ENCODE data around the gene ASTN2.

The ASTN2 gene

DNA sequence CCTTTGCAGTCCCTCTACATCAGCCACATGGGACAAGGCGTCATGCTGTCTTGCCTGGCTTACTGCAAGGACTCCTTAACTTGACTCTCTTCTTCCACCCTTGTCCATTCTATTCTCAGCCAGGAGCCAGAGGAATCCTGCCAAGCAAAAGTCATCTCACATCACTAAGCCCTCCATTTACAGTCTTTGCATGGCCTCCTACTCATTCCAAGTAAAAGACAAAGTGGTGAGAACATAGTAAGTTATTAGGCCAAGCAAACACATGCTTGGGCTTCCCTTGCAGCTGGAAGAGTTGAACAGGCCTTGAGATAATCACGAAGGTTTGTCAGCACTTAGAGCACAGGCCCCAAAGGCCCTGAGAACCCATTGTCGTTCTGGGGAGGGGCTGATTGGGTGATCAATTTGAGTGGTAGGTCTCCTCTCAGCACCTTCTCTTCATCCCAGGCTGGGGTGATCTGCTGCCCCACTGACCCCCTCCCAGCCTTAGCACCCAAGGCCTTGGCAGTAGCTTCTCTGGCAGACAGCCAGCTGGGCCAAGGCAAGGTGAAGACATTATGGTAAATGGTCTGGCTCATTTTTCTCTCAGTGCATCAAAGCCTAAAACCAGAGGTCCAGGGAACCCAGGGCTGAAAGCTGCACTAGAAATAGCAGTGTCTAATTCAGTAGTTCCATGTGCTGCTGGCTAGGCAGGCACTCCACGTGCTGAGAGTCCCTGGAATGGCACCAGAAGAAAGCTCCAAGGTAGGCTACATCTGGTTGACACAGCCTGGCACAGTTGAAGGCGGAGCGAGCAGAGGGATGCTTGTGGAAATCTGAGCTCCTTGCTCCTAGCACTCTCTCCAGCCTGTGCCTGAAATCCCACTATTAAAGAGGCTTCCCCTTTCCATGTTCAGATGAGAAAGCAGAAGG, 121.4 kb downstream of the ASTN2 start:
- Histone ChIP-seq H3K9ac (ENCODE audit: low read length) (no peak overlapping the region), H3K27me3 (ENCODE audit: control insufficient read depth in 1 of 2, insufficient read depth in 2 of 2, low read length in 2 of 2) (no peaks in the 10 kb centered on the region)

DNA sequence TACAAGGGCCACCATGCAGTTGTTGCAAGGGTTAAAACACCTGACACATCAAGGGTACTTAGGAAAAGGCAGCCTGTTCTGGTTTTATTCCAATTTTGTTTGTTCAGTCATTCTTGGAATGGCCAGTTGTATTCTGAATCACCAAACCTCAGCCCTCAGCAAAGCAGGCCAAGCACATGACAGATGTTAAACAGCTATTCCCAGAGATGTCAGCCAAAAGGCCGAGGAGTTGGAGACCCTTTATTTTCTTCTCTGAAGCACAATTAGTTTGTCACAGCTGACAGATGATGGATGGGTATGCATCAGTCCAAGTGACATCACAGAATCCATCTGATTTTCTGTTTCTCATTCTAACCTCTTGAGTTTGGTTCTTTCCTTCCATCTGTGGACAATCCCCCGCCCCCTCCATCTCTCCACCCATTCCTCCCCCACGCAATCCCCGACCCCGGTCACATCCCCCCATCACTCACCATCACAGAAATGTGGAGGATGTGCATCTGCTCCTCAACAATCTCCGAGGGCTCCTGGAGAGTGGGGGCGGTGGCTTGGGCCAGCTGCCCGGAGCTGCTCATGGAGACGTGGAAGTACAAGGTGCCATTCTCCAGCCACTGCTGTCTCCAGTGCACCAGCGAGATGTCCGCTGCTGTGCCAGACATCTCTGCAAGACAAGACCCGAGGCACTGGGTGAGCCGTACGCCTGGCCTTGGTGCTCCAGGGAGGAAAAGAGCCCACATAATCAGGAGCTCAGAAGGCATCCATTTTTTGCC, 123.8 kb downstream of the ASTN2 start:
- H3K9ac ChIP-seq (ENCODE audit: low read length): no peak overlapping the region
- no peaks in the 10 kb centered on the region for H3K36me3 ChIP-seq (ENCODE audit: insufficient read depth, low read length)
- H3K9me3 ChIP-seq (ENCODE audit: low read length): no peaks in the 10 kb centered on the region
- no peak overlapping the region for H3K4me3 ChIP-seq (ENCODE audit: low read depth in 1 of 2, low read length in 2 of 2)
- H3K27me3 ChIP-seq (ENCODE audit: control insufficient read depth in 1 of 2, insufficient read depth in 2 of 2, low read length in 2 of 2): no peaks in the 10 kb centered on the region
- H3K4me1 ChIP-seq (ENCODE audit: insufficient read depth, low read length): no peaks in the 10 kb centered on the region
- no peak overlapping the region for H3K27ac ChIP-seq (ENCODE audit: low read depth, low read length)

More for the DNA sequence above, 121.4 kb downstream of the ASTN2 start:
- Histone ChIP-seq H3K9me3 (ENCODE audit: low read length) (no peaks in the 10 kb centered on the region), H3K36me3 (ENCODE audit: insufficient read depth, low read length) (no peaks in the 10 kb centered on the region), H3K4me3 (ENCODE audit: low read depth in 1 of 2, low read length in 2 of 2) (no peak overlapping the region), H3K4me1 (ENCODE audit: insufficient read depth, low read length) (no peaks in the 10 kb centered on the region), H3K27ac (ENCODE audit: low read depth, low read length) (no peak overlapping the region)

DNA sequence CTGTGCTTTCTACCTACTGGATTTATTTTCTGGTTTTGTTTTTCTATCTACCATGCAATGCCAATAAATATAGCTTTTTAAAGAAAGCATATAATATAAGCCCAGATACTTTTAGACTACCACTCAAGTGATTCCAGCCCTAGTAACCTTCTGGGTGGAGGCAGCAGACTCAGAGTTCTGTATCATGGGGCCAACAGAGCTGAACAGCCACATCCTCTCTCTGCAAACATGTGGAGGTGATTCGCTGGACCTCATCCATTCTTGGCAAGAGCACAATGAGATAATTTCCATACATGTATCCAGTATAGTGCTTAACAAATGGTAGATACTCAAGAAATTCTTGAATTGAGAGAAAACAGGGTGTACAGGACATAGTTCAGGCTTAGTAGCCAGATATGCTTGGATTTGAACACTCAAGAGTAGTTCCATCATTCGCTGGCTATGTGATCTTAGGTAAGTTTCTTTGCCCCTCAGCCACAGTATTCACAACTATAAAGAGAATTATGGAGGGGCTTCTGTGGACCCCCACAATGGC, 124.5 kb downstream of the ASTN2 start:
- no peaks in the 10 kb centered on the region for H3K27me3 ChIP-seq (ENCODE audit: control insufficient read depth in 1 of 2, insufficient read depth in 2 of 2, low read length in 2 of 2)
- no peaks in the 10 kb centered on the region for H3K4me1 ChIP-seq (ENCODE audit: insufficient read depth, low read length)
- no peaks in the 10 kb centered on the region for H3K9me3 ChIP-seq (ENCODE audit: low read length)
- H3K4me3 ChIP-seq (ENCODE audit: low read depth in 1 of 2, low read length in 2 of 2): no peak overlapping the region
- no peak overlapping the region for H3K9ac ChIP-seq (ENCODE audit: low read length)
- H3K27ac ChIP-seq (ENCODE audit: low read depth, low read length): no peak overlapping the region
- H3K36me3 ChIP-seq (ENCODE audit: insufficient read depth, low read length): no peaks in the 10 kb centered on the region

DNA sequence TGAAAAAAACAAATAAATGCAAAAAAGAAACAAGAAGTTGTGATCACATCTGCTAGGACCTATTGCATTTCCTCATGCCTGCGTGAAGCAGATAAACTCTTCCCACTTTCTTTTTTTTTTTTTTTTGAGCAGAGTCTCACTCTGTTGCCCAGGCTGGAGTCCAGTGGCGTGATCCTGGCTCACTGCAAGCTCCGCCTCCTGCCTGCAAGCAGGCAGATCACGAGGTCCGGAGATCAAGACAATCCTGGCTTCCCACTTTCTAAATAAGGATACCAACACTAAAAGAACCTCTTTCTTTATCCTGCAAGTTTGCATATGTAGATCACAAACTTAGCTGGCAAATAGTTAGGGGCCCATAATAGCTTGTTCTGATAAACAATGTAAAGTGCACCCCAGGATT, 128.6 kb downstream of the ASTN2 start:
- Histone ChIP-seq H3K36me3 (ENCODE audit: insufficient read depth, low read length) (no peaks in the 10 kb centered on the region), H3K27me3 (ENCODE audit: control insufficient read depth in 1 of 2, insufficient read depth in 2 of 2, low read length in 2 of 2) (no peaks in the 10 kb centered on the region), H3K4me3 (ENCODE audit: low read depth in 1 of 2, low read length in 2 of 2) (no peak overlapping the region), H3K27ac (ENCODE audit: low read depth, low read length) (no peak overlapping the region), H3K4me1 (ENCODE audit: insufficient read depth, low read length) (no peaks in the 10 kb centered on the region), H3K9ac (ENCODE audit: low read length) (no peak overlapping the region), H3K9me3 (ENCODE audit: low read length) (no peaks in the 10 kb centered on the region)

DNA sequence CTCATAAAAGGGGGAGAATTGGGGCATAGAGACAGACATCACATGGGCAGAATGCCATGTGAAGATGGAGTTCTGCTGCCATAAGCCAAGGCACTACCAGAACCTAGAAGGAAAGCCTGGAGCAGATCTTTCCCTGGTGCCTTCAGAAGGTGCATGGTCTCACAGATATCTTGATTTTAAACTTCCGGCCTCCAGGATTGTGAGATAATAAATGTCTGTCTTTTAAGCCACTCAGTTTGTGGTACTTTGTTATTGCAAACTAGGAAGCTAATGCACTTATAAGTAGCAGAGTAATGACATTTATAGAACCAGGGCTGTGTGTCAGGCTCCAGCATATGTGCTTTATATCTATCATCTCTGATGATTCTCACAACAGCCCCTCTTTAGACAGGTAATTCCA, 130.4 kb downstream of the ASTN2 start:
- Histone ChIP-seq H3K9ac (ENCODE audit: low read length) (no peak overlapping the region), H3K27me3 (ENCODE audit: control insufficient read depth in 1 of 2, insufficient read depth in 2 of 2, low read length in 2 of 2) (no peaks in the 10 kb centered on the region), H3K36me3 (ENCODE audit: insufficient read depth, low read length) (no peaks in the 10 kb centered on the region), H3K4me1 (ENCODE audit: insufficient read depth, low read length) (no peaks in the 10 kb centered on the region), H3K27ac (ENCODE audit: low read depth, low read length) (no peak overlapping the region), H3K4me3 (ENCODE audit: low read depth in 1 of 2, low read length in 2 of 2) (no peak overlapping the region), H3K9me3 (ENCODE audit: low read length) (no peaks in the 10 kb centered on the region)

DNA sequence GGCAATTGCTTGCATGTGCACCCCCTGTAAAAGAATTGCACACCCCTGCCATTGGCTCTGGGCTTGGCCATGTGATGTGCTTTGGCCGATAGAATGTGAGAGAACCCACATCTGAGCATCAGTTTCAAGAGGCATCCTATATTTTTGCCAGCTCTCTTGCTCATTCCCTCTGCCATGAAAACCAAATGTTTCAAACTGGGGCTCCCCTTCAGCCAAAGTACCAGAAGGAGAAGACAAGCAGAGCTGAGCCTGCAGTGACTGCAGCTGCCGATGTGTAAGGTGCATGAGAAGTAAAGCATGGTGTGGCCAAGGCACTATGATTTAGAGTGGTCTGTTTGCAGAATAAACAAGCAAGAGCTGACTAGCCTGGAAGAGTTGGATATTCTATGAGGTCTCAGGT, 132.3 kb downstream of the ASTN2 start:
- Histone ChIP-seq H3K36me3 (ENCODE audit: insufficient read depth, low read length) (no peaks in the 10 kb centered on the region), H3K27me3 (ENCODE audit: control insufficient read depth in 1 of 2, insufficient read depth in 2 of 2, low read length in 2 of 2) (no peaks in the 10 kb centered on the region), H3K27ac (ENCODE audit: low read depth, low read length) (no peak overlapping the region), H3K4me3 (ENCODE audit: low read depth in 1 of 2, low read length in 2 of 2) (no peak overlapping the region), H3K9me3 (ENCODE audit: low read length) (no peaks in the 10 kb centered on the region), H3K4me1 (ENCODE audit: insufficient read depth, low read length) (no peaks in the 10 kb centered on the region), H3K9ac (ENCODE audit: low read length) (no peak overlapping the region)

DNA sequence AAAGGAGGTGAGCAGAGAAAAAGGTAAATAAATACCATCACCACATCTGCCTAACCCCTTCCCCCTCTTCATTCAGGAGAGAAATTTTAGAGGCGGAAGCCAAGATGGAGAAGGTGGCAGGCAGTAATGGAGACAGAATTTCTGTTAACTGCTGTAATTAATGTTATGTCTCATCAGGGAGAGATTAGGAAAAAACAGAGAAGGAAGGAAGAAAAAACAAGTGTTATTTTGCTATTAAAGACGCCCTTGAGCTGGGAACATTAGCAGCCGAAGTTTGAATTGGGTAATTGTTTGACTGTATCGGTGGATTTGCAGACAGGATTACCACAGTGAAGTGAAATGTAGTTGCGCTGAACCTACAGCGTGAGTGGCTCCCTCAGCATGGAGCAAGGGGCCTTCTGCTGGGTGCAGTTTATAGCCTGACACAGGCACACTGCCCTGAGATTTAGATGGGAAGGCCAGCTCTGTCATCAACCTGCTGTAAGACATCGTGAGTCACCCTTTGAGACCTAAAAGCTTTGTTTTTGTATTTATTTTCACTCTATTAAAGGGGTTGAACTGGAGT, 136.3 kb downstream of the ASTN2 start:
- Histone ChIP-seq H3K4me3 (ENCODE audit: low read depth in 1 of 2, low read length in 2 of 2) (no peak overlapping the region), H3K9ac (ENCODE audit: low read length) (no peak overlapping the region), H3K27ac (ENCODE audit: low read depth, low read length) (no peak overlapping the region), H3K36me3 (ENCODE audit: insufficient read depth, low read length) (no peaks in the 10 kb centered on the region), H3K9me3 (ENCODE audit: low read length) (no peaks in the 10 kb centered on the region), H3K27me3 (ENCODE audit: control insufficient read depth in 1 of 2, insufficient read depth in 2 of 2, low read length in 2 of 2) (no peaks in the 10 kb centered on the region), H3K4me1 (ENCODE audit: insufficient read depth, low read length) (no peaks in the 10 kb centered on the region)

DNA sequence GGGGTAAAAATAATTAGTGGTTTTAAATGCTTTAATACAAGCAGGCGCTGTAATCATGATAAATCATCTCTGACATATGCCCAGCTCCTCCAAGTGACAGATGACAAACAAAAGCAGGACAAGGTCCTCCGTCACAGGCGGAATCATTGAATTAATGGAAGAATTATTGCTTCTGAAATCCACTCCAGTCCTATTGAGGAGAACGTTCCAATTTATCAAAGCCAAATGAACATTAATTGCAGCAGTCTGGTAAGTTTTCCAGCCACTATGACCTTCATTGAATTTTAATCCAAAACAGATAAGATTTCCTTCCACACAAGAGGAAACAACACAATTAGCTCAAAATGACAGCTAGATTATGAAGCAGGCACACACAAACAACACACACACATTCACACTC, 136.8 kb downstream of the ASTN2 start:
- no peaks in the 10 kb centered on the region for H3K4me1 ChIP-seq (ENCODE audit: insufficient read depth, low read length)
- no peaks in the 10 kb centered on the region for H3K36me3 ChIP-seq (ENCODE audit: insufficient read depth, low read length)
- no peak overlapping the region for H3K4me3 ChIP-seq (ENCODE audit: low read depth in 1 of 2, low read length in 2 of 2)
- H3K9me3 ChIP-seq (ENCODE audit: low read length): no peaks in the 10 kb centered on the region
- H3K27me3 ChIP-seq (ENCODE audit: control insufficient read depth in 1 of 2, insufficient read depth in 2 of 2, low read length in 2 of 2): no peaks in the 10 kb centered on the region
- H3K9ac ChIP-seq (ENCODE audit: low read length): no peak overlapping the region
- H3K27ac ChIP-seq (ENCODE audit: low read depth, low read length): no peak overlapping the region

DNA sequence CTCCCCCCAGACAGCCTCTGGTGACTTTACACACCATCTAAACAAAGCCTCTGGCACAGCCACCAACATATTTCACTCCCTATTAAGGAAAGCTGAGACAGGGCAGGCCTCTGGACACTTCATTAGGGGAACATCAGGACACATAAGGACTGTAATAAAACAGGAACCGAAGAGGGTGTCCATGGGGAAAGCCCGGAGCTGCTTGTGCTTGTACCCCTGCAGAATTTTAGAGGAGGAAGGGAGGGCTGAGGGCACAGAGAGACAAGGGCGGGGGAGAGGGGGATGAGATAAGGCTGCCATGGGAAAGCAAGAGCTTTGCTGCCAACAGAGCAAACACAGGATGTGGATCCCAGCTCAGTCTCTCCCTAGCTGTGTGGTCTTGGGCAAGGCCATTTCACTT, 138.4 kb downstream of the ASTN2 start:
- no peaks in the 10 kb centered on the region for H3K9me3 ChIP-seq (ENCODE audit: low read length)
- H3K4me3 ChIP-seq (ENCODE audit: low read depth in 1 of 2, low read length in 2 of 2): no peak overlapping the region
- no peaks in the 10 kb centered on the region for H3K4me1 ChIP-seq (ENCODE audit: insufficient read depth, low read length)
- H3K36me3 ChIP-seq (ENCODE audit: insufficient read depth, low read length): no peaks in the 10 kb centered on the region
- no peak overlapping the region for H3K27ac ChIP-seq (ENCODE audit: low read depth, low read length)
- no peaks in the 10 kb centered on the region for H3K27me3 ChIP-seq (ENCODE audit: control insufficient read depth in 1 of 2, insufficient read depth in 2 of 2, low read length in 2 of 2)
- H3K9ac ChIP-seq (ENCODE audit: low read length): no peak overlapping the region

DNA sequence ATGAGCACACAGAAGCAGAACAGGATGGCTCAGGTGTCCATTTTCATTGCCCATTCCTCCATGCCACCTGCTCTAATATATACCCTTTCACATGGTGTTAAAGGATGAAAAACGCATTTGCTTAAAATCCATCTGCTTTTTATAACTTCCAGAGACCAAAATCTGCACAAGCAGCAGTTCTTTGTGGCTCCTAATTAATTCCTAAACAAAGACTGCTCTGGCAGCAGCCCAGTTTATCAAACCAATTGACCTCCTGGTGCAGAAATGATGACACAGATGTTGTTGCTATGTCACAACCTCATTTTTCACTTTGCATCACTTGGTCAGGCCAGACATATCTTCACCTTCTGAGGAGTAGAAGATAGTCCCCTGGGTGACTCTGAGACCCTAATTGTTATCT, 141.2 kb downstream of the ASTN2 start:
- Histone ChIP-seq H3K4me1 (ENCODE audit: insufficient read depth, low read length) (no peaks in the 10 kb centered on the region), H3K9ac (ENCODE audit: low read length) (no peak overlapping the region), H3K27ac (ENCODE audit: low read depth, low read length) (no peak overlapping the region), H3K9me3 (ENCODE audit: low read length) (no peaks in the 10 kb centered on the region), H3K36me3 (ENCODE audit: insufficient read depth, low read length) (no peaks in the 10 kb centered on the region), H3K4me3 (ENCODE audit: low read depth in 1 of 2, low read length in 2 of 2) (no peak overlapping the region), H3K27me3 (ENCODE audit: control insufficient read depth in 1 of 2, insufficient read depth in 2 of 2, low read length in 2 of 2) (no peaks in the 10 kb centered on the region)

DNA sequence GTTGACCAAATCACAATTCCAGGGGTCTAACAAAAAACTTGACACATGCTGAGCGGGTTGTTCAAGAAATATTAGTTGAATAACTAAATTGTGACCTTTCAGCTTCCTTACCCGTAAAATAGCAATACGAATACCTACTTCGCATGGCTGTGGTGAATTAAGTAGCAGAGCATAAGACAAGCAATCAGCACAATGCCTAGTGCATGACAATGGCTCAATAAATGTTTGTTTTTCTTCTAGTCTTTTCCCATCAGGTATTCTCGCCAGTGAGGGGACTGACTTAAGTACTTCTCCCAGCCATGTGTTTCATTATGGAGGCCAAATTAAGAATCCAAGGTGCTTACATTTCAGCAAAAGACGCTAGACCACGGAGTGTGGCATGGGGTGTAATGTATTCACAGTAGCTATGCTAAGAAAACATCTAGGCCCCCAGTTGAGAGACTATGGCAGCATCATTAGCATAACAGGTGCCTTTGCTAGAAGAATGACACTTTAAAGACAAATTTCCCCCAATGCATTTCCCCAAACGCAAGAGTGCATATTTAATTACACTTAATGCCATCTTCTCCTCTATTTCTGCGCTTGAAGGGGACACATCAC, 145.9 kb downstream of the ASTN2 start:
- no peaks in the 10 kb centered on the region for H3K27me3 ChIP-seq (ENCODE audit: control insufficient read depth in 1 of 2, insufficient read depth in 2 of 2, low read length in 2 of 2)
- H3K27ac ChIP-seq (ENCODE audit: low read depth, low read length): no peak overlapping the region
- no peaks in the 10 kb centered on the region for H3K4me1 ChIP-seq (ENCODE audit: insufficient read depth, low read length)
- no peak overlapping the region for H3K4me3 ChIP-seq (ENCODE audit: low read depth in 1 of 2, low read length in 2 of 2)
- no peak overlapping the region for H3K9ac ChIP-seq (ENCODE audit: low read length)
- no peaks in the 10 kb centered on the region for H3K9me3 ChIP-seq (ENCODE audit: low read length)
- no peaks in the 10 kb centered on the region for H3K36me3 ChIP-seq (ENCODE audit: insufficient read depth, low read length)

All from muscle layer of colon (tissue), 2 donors.